WTC11 (cell line): ENCODE data around the gene KRT28. TPM values are rescaled to one million over a fixed set of nuclear protein-coding genes. Genes with fewer than 3 reads are reported as not detected.

Experiments
- ATAC-seq: fragments of 200-7000 bp; cut with Tn5 transposase; 2 replicates; pipeline ENCODE4 v1.10.0; 2021; ENCODE audit warnings: mild to moderate bottlenecking, moderate library complexity
- CTCF ChIA-PET: fragments of 300-600 bp; sonication (Branson Sonifier 250); formaldehyde crosslinking; loops from one replicate; lab custom pipeline; 2021; ENCODE audit warnings: antibody characterized with exemption; lab: Charles Lee
- POLR2A ChIA-PET: fragments of 350-600 bp; sonication (Branson Sonifier 250); formaldehyde crosslinking; loops from one replicate; lab custom pipeline; 2021; ENCODE audit warnings: antibody characterized with exemption; lab: Charles Lee
- DNase-seq: peaks from one replicate; pipeline ENCODE4 v3.0.0; 2021; ENCODE audit warnings: low spot score
- H3K27ac Mint-ChIP-seq: 2 replicates; pipeline ENCODE4 v1.8.0; 2021; ENCODE audit warnings: mixed read lengths
- H3K27me3 Mint-ChIP-seq: 2 replicates; pipeline ENCODE4 v1.8.0; 2021; ENCODE audit warnings: low read depth, mild to moderate bottlenecking, moderate library complexity, mixed read lengths
- H3K36me3 Mint-ChIP-seq: 2 replicates; pipeline ENCODE4 v1.8.0; 2021; ENCODE audit warnings: mixed read lengths
- H3K4me1 Mint-ChIP-seq: 2 replicates; pipeline ENCODE4 v1.8.0; 2022; ENCODE audit warnings: mixed read lengths
- H3K4me3 Mint-ChIP-seq: 2 replicates; pipeline ENCODE4 v1.8.0; 2021; ENCODE audit warnings: mild to moderate bottlenecking, moderate library complexity, mixed read lengths
- H3K9me3 Mint-ChIP-seq: 2 replicates; pipeline ENCODE4 v1.8.0; 2021; ENCODE audit warnings: mixed read lengths
- ATF2 ChIP-seq: sonication (generic); formaldehyde crosslinking; IDR thresholded peaks from 2 replicates; pipeline ENCODE4 v1.8.1; 2022; ENCODE audit warnings: low read depth, missing genetic modification reagents, borderline replicate concordance
- E2F1 ChIP-seq: sonication (generic); formaldehyde crosslinking; IDR thresholded peaks from 2 replicates; pipeline ENCODE4 v1.8.0; 2022; ENCODE audit warnings: mild to moderate bottlenecking, missing genetic modification reagents
- E2F4 ChIP-seq: sonication (generic); formaldehyde crosslinking; IDR thresholded peaks from 2 replicates; pipeline ENCODE4 v1.8.1; 2022; ENCODE audit warnings: low read depth, mild to moderate bottlenecking, moderate library complexity, missing genetic modification reagents, borderline replicate concordance
- ELF4 ChIP-seq: sonication (generic); formaldehyde crosslinking; IDR thresholded peaks from 2 replicates; pipeline ENCODE4 v1.8.1; 2022; ENCODE audit warnings: low read depth, mild to moderate bottlenecking, moderate library complexity, missing genetic modification reagents
- ETV6 ChIP-seq: sonication (generic); formaldehyde crosslinking; IDR thresholded peaks from 2 replicates; pipeline ENCODE4 v1.8.1; 2022; ENCODE audit warnings: mild to moderate bottlenecking, missing genetic modification reagents
- FOXP4 ChIP-seq: sonication (generic); formaldehyde crosslinking; IDR thresholded peaks from 2 replicates; pipeline ENCODE4 v1.8.0; 2022; ENCODE audit warnings: mild to moderate bottlenecking, missing genetic modification reagents
- GABPB1 ChIP-seq: sonication (generic); formaldehyde crosslinking; IDR thresholded peaks from 2 replicates; pipeline ENCODE4 v1.8.1; 2023; ENCODE audit warnings: mild to moderate bottlenecking, missing genetic modification reagents
- IRF1 ChIP-seq: sonication (generic); formaldehyde crosslinking; IDR thresholded peaks from 2 replicates; pipeline ENCODE4 v1.8.0; 2023; ENCODE audit warnings: missing genetic modification reagents
- IRF2 ChIP-seq: sonication (generic); formaldehyde crosslinking; IDR thresholded peaks from 2 replicates; pipeline ENCODE4 v1.8.0; 2022; ENCODE audit warnings: low read depth, missing genetic modification reagents, borderline replicate concordance
- JAZF1 ChIP-seq: fragments of 250-450 bp; sonication (Bioruptor Pico); IDR thresholded peaks from 2 replicates; pipeline ENCODE4 v1.9.0; 2021; ENCODE audit warnings: moderate library complexity, mild to moderate bottlenecking, inconsistent platforms
- KAT7 ChIP-seq: sonication (generic); formaldehyde crosslinking; IDR thresholded peaks from 2 replicates; pipeline ENCODE4 v1.8.1; 2023; ENCODE audit warnings: missing genetic modification reagents, mild to moderate bottlenecking, borderline replicate concordance
- NFE2L1 ChIP-seq: sonication (generic); formaldehyde crosslinking; IDR thresholded peaks from 2 replicates; pipeline ENCODE4 v1.8.1; 2023; ENCODE audit warnings: missing genetic modification reagents
- NFYB ChIP-seq: sonication (generic); formaldehyde crosslinking; conservative IDR thresholded peaks from 2 replicates; pipeline ENCODE4 v1.8.0; 2022; ENCODE audit warnings: low read depth, missing genetic modification reagents
- RORB ChIP-seq: fragments of 250-450 bp; sonication (Bioruptor Pico); IDR thresholded peaks from 2 replicates; pipeline ENCODE4 v1.9.0; 2021; ENCODE audit warnings: mild to moderate bottlenecking
- SMAD3 ChIP-seq: sonication (generic); formaldehyde crosslinking; IDR thresholded peaks from 2 replicates; pipeline ENCODE4 v1.8.0; 2022; ENCODE audit warnings: missing genetic modification reagents, mild to moderate bottlenecking, borderline replicate concordance
- SOX15 ChIP-seq: fragments of 250-450 bp; sonication (Bioruptor Pico); IDR thresholded peaks from 2 replicates; pipeline ENCODE4 v1.9.0; 2021; ENCODE audit warnings: mild to moderate bottlenecking
- TEAD1 ChIP-seq: sonication (generic); formaldehyde crosslinking; IDR thresholded peaks from 2 replicates; pipeline ENCODE4 v1.8.0; 2022; ENCODE audit warnings: mild to moderate bottlenecking, missing genetic modification reagents
- TEAD4 ChIP-seq: sonication (generic); formaldehyde crosslinking; IDR thresholded peaks from 2 replicates; pipeline ENCODE4 v1.8.0; 2022; ENCODE audit warnings: mild to moderate bottlenecking, missing genetic modification reagents
- USF2 ChIP-seq: sonication (generic); formaldehyde crosslinking; IDR thresholded peaks from 2 replicates; pipeline ENCODE4 v1.8.1; 2023; ENCODE audit warnings: mild to moderate bottlenecking, missing genetic modification reagents, moderate library complexity
- ZNF263 ChIP-seq: sonication (generic); formaldehyde crosslinking; IDR thresholded peaks from 2 replicates; pipeline ENCODE4 v1.8.1; 2022; ENCODE audit warnings: low read depth, mild to moderate bottlenecking, moderate library complexity, missing genetic modification reagents
- ZNF396 ChIP-seq: fragments of 250-450 bp; sonication (Bioruptor Pico); IDR thresholded peaks from 2 replicates; pipeline ENCODE4 v1.8.0; 2021; ENCODE audit warnings: mild to moderate bottlenecking, moderate library complexity, borderline replicate concordance
- ZNF532 ChIP-seq: fragments of 250-450 bp; sonication (Bioruptor Pico); IDR thresholded peaks from 2 replicates; pipeline ENCODE4 v1.9.0; 2021; ENCODE audit warnings: mild to moderate bottlenecking, borderline replicate concordance
- total RNA-seq: library from RNA; stranded (reverse); gene quantifications from 3 replicates; pipeline ENCODE4 v1.2.3, GENCODE V29; 2021

Gene KRT28
- total RNA-seq, 1 experiment from 2014 or later: not detected

GRCh38 chr17:40830085-40830776, 30.5 kb upstream of the KRT28 start (continued):
- TF ChIP-seq FOXP4 (no peak), ATF2 (no peak), JAZF1 (CRISPR knock-in tag) (no peak), E2F1 (CRISPR knock-in tag) (no peak)
- TF ChIP-seq, all 79 proteins: peak for 0

GRCh38 chr17:40828454-40829044, 28.8 kb upstream of the KRT28 start:
- POLR2A ChIA-PET: no interaction called here
- CTCF ChIA-PET: no interaction called here
- no peak for DNase-seq
- TF ChIP-seq E2F4 (CRISPR knock-in tag): no peak
- TF ChIP-seq ETV6 (CRISPR knock-in tag): no peak
- TF ChIP-seq RORB: no peak
- TF ChIP-seq GABPB1 (CRISPR knock-in tag): no peak
- TF ChIP-seq USF2 (CRISPR knock-in tag): no peak
- no peak for TF ChIP-seq ZNF532
- TF ChIP-seq SMAD3 (CRISPR knock-in tag): no peak
- TF ChIP-seq FOXP4: no peak
- no peak for TF ChIP-seq TEAD1 (CRISPR knock-in tag)
- TF ChIP-seq TEAD4 (CRISPR knock-in tag): no peak
- no peak for TF ChIP-seq NFE2L1 (CRISPR knock-in tag)
- TF ChIP-seq ELF4 (CRISPR knock-in tag): no peak
- no peak for TF ChIP-seq ZNF263 (CRISPR knock-in tag)
- TF ChIP-seq SOX15: no peak
- no peak for TF ChIP-seq ZNF396 (CRISPR knock-in tag)
- TF ChIP-seq NFYB: no peak
- no peak for TF ChIP-seq IRF2 (CRISPR knock-in tag)
- TF ChIP-seq KAT7 (CRISPR knock-in tag): no peak
- TF ChIP-seq IRF1: no peak

More at GRCh38 chr17:40828454-40829044, 28.8 kb upstream of the KRT28 start:
- Mint-ChIP-seq H3K36me3 (no peaks in the 10 kb centered on the region), H3K27me3 (peaks cover 95% of the 10 kb centered on the region), H3K4me3 (no peak overlapping the region), H3K27ac (no peak overlapping the region), H3K4me1 (peaks cover 5% of the 10 kb centered on the region), H3K9me3 (peaks cover 4% of the 10 kb centered on the region; the same call in 1 of the 2 replicates)
- ATAC-seq: no peak
